ENCODE results near the gene OSTM1.

The OSTM1 gene

GRCh38 chr6:108100003-108100402, 25.5 kb upstream of the OSTM1 start:
- no peak for DNase-seq

DNA sequence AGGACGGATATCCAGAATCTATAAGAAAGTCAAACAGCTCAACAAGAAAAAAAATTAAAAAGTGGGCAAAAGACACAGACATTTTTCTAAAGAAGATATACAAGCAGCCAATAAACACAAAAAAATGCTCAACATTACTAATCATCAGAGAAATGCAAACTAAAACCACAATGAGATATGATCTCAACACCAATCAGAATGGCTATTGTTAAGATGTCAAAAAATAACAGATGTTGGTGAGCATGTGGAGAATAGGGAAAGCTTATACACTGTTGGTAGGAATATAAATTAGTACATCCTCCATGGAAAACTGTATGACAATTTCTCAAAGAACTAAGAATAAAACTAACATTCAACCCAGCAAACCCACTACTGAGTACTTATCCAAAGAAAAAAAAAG, 23.3 kb upstream of the OSTM1 start:
- DNase-seq, result no peak

GRCh38 chr6:108093781-108094300, 19.3 kb upstream of the OSTM1 start:
- no peak for DNase-seq

DNA sequence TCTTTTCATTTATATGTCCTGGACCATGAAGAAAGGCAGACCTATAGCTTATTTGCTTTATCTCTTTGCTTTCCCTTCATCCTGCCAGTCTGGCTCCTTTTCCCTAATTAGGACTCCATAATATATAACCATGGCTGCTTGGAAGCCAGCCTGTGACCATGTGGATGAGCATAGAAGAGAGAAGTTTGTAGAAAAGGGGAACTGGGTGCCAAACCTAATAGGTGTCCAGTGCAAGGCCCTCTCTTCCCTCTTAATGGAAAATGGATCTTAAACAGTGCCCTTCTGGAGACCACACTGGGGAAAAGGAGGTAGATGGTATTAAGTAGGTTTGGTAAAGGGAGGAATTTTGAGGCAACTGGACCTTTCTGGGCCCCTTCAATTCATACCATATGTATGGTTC, 16.7 kb upstream of the OSTM1 start:
- no peak for DNase-seq

- no peak for DNase-seq
Measured at GRCh38 chr6:108083349-108083748, 8.8 kb upstream of the OSTM1 start.

DNA sequence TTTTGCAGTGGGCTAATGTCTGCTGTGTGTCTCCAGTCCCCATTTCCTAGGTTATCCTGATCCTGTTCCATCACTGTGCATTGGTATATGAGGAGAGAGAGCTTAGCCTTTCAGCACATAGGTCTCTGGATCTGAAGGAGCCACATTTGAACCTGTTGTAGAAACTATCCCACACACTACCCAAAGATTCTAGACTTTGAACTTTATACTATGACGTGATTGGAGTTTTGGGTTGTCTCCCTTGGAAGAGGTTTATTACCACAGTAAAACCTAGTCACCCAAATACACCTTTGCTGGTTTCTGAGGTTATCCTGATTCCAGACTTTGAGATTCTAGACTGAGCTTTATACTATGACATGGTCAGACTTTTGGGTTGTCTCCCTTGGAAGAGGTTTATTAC, 8.0 kb upstream of the OSTM1 start:
- DNase-seq, result no peak

DNA sequence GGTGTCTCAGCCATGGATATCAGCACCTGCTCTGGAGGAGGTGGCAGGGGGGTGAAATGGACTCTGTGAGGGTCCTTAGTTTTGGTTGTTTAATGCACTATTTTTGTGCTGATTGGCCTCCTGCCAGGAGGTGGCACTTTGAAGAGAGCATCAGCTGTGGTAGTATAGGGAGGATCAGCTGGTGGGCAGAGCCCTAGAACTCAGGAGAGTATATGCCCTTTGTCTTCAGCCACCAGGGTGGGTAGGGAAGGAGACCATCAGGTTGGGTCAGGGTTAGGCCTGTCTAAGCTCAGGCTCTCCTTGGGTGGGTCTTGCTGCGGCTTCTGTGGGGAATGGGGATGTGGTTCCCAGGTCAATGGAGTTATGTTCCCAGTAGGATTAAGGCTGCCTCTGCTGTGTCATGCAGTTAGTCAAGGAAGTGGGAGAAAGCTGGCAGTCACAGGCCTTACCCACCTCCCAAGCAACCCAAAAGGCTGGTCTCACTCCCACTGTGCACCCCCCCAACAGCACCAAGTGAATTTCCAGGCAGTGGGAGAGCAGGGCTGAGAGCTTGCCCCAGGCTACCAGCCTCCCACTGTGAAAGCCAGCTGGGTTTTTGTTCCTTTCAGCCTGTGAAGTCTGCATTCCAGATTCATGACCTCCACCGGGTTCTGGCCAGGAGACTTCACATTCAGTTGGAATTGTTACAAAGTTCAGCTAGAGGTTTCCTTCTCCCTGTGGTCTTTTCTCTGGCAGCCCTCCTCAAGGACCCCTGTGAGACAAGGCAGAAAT, 5.7 kb upstream of the OSTM1 start:
- no peak for DNase-seq

- DNase-seq, result no peak
Measured at GRCh38 chr6:108078191-108078590, 3.6 kb upstream of the OSTM1 start.

- DNase-seq, result no peak
Measured at GRCh38 chr6:108074057-108074358, 533 bp downstream of the OSTM1 start.

DNA sequence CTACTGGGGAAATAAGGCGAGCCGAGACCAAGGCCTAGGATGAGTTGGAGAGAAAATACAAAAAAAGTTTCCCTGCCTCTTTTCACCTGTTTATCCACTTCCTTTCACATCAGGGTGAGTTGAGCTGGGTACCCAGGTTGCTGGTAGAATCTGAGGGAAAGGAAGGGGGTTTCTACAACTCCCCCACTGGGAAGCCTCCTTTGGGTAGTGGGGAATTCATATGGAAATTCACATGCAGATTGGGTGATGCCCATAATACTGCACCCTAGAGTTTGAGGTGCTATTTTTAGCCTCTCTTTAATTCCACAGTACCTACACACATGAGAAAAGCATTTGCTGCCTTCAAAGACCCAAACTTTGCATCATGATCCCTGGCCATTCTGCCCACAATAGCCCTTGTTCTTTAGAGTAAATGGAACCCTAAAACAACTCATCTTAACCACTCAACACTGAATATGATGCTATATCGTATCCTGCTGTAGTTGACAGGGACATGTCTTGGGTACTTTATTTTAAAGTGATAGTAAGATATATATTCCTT, 2.7 kb downstream of the OSTM1 start:
- no peak for DNase-seq

DNA sequence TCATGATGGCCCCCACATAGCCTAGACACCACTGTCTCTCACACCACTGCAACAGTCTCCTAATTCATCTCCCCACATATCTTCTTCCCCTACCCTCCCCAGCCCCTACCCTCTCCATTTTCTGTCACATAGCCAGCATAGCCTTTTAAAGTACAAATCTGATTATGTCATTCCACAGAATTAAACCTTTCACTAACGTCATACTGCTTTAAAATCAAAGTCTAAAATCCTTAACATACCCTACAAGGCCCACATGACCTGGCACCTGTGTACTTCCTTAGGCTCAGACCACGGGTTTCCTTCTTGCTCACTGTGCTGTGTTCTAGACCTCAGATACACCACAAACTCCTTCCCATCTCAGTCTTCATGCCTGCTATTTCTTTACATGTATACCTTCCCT, 5.9 kb downstream of the OSTM1 start:
- peak; percentile 9 for DNase-seq

DNA sequence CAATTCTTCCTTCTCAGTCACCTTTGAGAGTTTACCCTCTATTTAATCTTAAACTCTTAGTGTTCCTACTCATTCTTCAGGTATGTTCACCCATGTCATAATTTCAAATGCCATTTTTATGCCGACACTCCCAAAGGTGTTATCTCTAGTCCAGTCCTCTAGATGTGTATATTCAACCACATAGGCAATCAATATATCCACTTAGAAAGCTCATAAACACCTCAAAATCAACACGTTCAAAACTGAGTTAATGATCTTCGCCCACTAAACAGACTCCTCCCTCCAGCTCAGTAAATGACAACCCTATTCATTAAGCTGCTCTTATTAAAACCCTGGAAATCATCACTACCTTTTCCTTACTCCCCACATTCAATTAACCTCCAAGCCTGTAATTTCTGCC, 6.4 kb downstream of the OSTM1 start:
- no peak for DNase-seq

DNA sequence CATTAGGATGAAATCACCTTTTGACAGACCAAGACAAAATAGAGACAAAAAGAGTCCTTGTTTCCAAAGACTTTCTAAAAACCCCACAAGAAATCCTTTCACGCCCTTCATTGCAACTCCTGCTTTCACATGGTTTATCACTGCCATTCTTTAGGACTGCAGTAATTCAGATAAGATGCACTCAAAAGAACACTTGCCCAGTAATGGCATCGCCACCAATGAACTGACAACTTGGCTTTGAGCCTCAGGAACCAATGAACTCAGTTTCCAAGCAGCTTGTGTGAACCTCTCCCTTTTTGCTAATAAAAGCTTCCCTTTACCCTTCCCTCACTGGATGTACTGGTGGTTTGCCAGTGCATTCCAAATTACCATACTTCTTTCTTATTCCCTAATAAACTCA, 21.8 kb downstream of the OSTM1 start:
- DNase-seq, result no peak

- no peak for DNase-seq
Measured at GRCh38 chr6:108051481-108051880, 23.1 kb downstream of the OSTM1 start.

DNA sequence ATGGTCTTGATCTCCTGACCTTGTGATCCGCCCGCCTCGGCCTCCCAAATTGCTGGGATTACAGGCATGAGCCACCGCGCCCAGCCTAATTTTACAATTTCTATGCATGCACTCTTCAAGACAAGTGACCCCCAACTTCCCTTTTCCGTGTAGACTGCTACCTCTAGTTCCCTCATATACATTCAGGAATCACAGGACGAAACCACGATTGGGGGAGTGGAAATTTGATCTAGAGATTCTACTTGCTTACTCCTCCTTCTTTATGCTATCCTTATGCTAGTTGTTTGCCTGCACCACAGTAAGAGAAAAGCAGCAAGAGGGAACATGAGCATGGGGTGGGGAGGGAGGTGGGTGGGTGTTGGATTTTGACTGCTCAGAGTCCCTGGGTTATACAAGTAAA, 34.9 kb downstream of the OSTM1 start:
- no peak for DNase-seq

DNA sequence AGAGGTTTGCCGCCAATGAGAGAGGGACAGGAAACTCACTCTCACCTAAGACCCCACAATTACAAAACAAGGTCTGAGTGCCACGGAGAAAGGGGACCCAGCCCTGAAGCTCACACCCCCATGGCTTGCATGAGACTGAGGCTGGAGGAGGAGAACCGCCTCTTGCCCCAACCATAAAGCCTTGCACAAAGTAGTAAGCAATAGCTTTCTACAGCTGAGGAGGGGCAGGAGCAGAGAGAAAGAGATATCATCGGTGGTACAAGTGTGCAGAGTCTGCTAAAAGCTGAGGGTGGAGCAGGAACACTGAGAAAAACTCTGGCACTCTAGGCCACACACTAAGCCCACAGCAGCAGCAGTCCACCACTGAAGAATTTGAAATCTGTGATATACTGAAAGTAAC, 37.7 kb downstream of the OSTM1 start:
- DNase-seq, result no peak

GRCh38 chr6:108031968-108032367, 42.6 kb downstream of the OSTM1 start:
- no peak for DNase-seq

- DNase-seq, result no peak
Measured at GRCh38 chr6:108030211-108030610, 44.3 kb downstream of the OSTM1 start.

DNA sequence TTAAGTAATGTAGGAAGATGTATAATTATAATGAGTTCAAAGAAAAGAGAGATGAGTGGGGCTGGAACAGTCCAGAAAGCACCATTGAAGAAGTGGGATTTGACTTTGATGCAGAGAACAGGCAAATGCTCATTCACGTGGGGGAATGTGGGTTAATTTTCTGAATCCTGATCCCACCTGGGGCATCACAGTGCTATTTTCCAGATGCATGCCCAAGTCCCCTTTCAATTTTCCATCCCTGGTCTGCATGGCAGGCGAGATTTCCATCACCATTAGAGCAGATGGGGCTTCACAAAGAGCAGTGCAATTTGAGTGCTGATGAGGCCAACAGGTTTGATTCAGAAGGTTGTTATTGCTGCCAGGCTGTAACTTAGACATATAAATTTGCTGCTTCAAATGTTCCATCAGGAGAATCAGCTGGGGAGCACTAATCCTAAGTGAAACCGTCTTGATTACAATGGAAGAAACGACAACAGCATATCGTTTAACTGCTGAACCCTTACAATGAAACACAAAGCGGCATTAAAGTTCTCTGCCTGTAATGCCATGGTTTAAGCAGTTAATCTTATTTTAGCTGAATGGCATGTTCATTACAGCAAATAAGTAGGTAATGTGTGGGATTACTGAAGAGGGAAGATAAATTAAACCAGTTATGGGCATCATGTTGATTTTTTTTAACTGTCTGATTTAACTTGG, 45.2 kb downstream of the OSTM1 start:
- DNase-seq, result no peak

DNA sequence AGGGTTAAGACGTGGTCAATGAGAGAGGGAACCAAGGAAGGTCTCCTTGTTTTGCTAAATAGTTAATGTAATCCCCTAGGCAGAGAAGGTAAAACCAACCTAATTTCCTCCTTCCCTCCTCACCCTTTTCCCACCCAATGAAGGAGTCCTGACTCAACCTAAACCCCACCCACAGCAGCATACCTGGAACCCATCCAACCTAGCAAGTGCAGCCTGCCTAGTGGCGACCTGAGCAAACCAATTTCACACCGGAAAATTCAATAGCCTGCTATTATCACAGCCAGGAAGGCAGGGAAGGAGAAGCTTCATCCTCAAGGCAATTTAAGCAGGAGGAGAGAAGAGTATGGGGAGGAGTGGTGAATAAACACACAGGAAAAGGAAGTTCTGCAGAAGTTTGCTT, 46.9 kb downstream of the OSTM1 start:
- no peak for DNase-seq

DNA sequence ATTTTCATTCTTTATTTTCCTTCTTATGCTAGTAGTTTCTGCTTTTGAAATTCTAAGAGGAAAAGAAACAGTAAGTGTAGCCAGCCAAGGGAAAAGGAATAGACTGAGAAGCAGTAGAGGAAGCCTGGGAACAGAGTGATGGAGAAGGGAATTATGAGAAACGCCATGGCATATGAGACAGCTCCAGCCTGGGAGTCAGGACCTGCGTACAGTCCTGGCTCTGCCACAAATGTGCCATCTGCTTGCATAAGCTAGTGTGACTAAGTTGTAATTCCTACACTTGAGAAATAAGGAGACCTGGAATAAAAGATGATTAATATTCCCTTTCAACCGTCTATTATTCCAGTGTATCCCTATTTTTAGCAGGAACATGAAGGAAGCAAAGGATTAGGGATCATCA, 47.5 kb downstream of the OSTM1 start:
- DNase-seq, result no peak

- DNase-seq, result no peak
Measured at GRCh38 chr6:108024427-108025073, 50.0 kb downstream of the OSTM1 start.

GRCh38 chr6:108020472-108021116, 53.9 kb downstream of the OSTM1 start:
- DNase-seq, result no peak
